SK-N-SH (cell line): ENCODE measurements around the gene EYA2. TPM values are rescaled to one million over a fixed set of nuclear protein-coding genes. Genes with fewer than 3 reads are reported as not detected.

Experiments
- CTCF ChIA-PET: fragments of 300-600, 350-600 bp; formaldehyde crosslinking; extraction: SDS; loops from one replicate; lab custom pipeline; 2021; lab: Yijun Ruan, JAX
- POLR2A ChIA-PET: fragments of 350-600 bp; sonication (Branson Sonifier 250); formaldehyde crosslinking; extraction: SDS; loops from one replicate; lab custom pipeline; 2020; ENCODE audit warnings: antibody characterized with exemption, inconsistent platforms; lab: Yijun Ruan, JAX
- DNase-seq: peaks from one replicate; pipeline ENCODE4 v3.0.0; 2012
- H2AFZ ChIP-seq: fragments of 200-600 bp; sonication (generic); 2 replicates; pipeline ENCODE4 v1.8.1; 2016; ENCODE audit warnings: antibody characterized with exemption, mild to moderate bottlenecking, low read depth
- H3F3A ChIP-seq: fragments of 200-600 bp; sonication (generic); replicated peaks from 2 replicates; pipeline ENCODE3; 2016; ENCODE audit warnings: antibody characterized with exemption, mild to moderate bottlenecking; ENCODE audit not compliant: insufficient read depth
- H3K27ac ChIP-seq, 2 experiments: fragments of 200-500 bp in 1 of 2; fragments of 200-600 bp in 1 of 2; sonication (Bioruptor generic) in 1 of 2; sonication (generic), shearing (Covaris generic) in 1 of 2; 2 replicates each; pipeline versions ENCODE4 v1.5.1 to v1.6.1; 2014 to 2016; ENCODE audit warnings: low read depth in 2 of 2, inconsistent platforms in 1 of 2, low read length in 1 of 2, mild to moderate bottlenecking in 1 of 2, mixed read lengths in 1 of 2
- H3K27me3 ChIP-seq: fragments of 200-600 bp; sonication (generic), shearing (Covaris generic); 2 replicates; pipeline ENCODE4 v1.6.1; 2016; ENCODE audit warnings: mixed run types; ENCODE audit not compliant: insufficient read depth
- H3K36me3 ChIP-seq, 2 experiments: fragments of 200-500 bp in 1 of 2; fragments of 200-600 bp in 1 of 2; sonication (Bioruptor generic) in 1 of 2; sonication (generic) in 1 of 2; replicated peaks in 1 of 2; 2 replicates each; pipeline versions ENCODE3 to v1.5.1; 2014 to 2016; ENCODE audit warnings: low read length in 1 of 2, mild to moderate bottlenecking in 1 of 2; ENCODE audit not compliant: insufficient read depth in 2 of 2, control insufficient read depth in 1 of 2
- H3K4me1 ChIP-seq, 2 experiments: fragments of 200-500 bp in 1 of 2; fragments of 200-600 bp in 1 of 2; sonication (Bioruptor generic) in 1 of 2; sonication (generic), shearing (Covaris generic) in 1 of 2; 2 replicates each; pipeline versions ENCODE4 v1.5.1 to v1.6.1; 2014 to 2016; ENCODE audit warnings: low read depth in 1 of 2, low read length in 1 of 2, mixed run types in 1 of 2; ENCODE audit not compliant: insufficient read depth in 2 of 2, control insufficient read depth in 1 of 2
- H3K4me2 ChIP-seq: fragments of 200-600 bp; sonication (generic), shearing (Covaris generic); 2 replicates; pipeline ENCODE4 v1.6.1; 2017; ENCODE audit warnings: mixed run types
- H3K4me3 ChIP-seq, 2 experiments: fragments of 200-500 bp in 1 of 2; fragments of 200-600 bp in 1 of 2; sonication (Bioruptor generic) in 1 of 2; sonication (generic), shearing (Covaris generic) in 1 of 2; 2 replicates each; pipeline versions ENCODE4 v1.5.1 to v1.8.1; 2014 to 2016; ENCODE audit warnings: low read depth in 2 of 2, inconsistent platforms in 1 of 2, low read length in 1 of 2, mild to moderate bottlenecking in 1 of 2, mixed read lengths in 1 of 2, moderate library complexity in 1 of 2
- H3K79me2 ChIP-seq: fragments of 200-600 bp; sonication (generic); 2 replicates; pipeline ENCODE4 v1.8.1; 2017; ENCODE audit warnings: mild to moderate bottlenecking; ENCODE audit not compliant: insufficient read depth
- H3K9ac ChIP-seq: fragments of 200-600 bp; sonication (generic); 2 replicates; pipeline ENCODE4 v1.6.1; 2017; ENCODE audit warnings: mixed run types
- H3K9me2 ChIP-seq: fragments of 200-600 bp; sonication (generic); 2 replicates; pipeline ENCODE4 v1.6.1; 2017; ENCODE audit warnings: mixed run types
- H3K9me3 ChIP-seq: fragments of 200-600 bp; sonication (generic); 2 replicates; pipeline ENCODE4 v1.6.1; 2017; ENCODE audit warnings: mixed run types, mild to moderate bottlenecking, moderate library complexity
- H4K20me1 ChIP-seq: fragments of 200-600 bp; sonication (generic); 2 replicates; pipeline ENCODE4 v1.6.1; 2017; ENCODE audit warnings: mild to moderate bottlenecking, mixed run types; ENCODE audit not compliant: insufficient read depth
- CHD2 ChIP-seq: fragments of 150-350 bp; IDR thresholded peaks from 2 replicates; pipeline ENCODE4 v1.6.1; 2018; ENCODE audit warnings: low read length; ENCODE audit not compliant: partially characterized antibody
- EZH2phosphoT487 ChIP-seq: fragments of 200-600 bp; sonication (generic); IDR thresholded peaks from 2 replicates; pipeline ENCODE4 v1.6.1; 2017; ENCODE audit warnings: low read depth, mixed run types, mild to moderate bottlenecking, antibody characterized with exemption, moderate library complexity, borderline replicate concordance
- GABPA ChIP-seq: IDR thresholded peaks from 2 replicates; pipeline ENCODE4 v1.4.0; 2012; ENCODE audit warnings: low read depth, mild to moderate bottlenecking
- GATA2 ChIP-seq: sonication (generic); formaldehyde crosslinking; IDR thresholded peaks from 2 replicates; pipeline ENCODE4 v1.5.0; 2020; ENCODE audit warnings: mild to moderate bottlenecking, missing genetic modification reagents
- MAX ChIP-seq: IDR thresholded peaks from 2 replicates; pipeline ENCODE4 v1.4.0; 2012; ENCODE audit warnings: low read depth
- MXI1 ChIP-seq: IDR thresholded peaks from 2 replicates; pipeline ENCODE4 v1.6.1; 2012; ENCODE audit warnings: mild to moderate bottlenecking, low read depth, low read length, improper control_type of control experiment
- NFIC ChIP-seq: IDR thresholded peaks from 2 replicates; pipeline ENCODE4 v1.4.0; 2012; ENCODE audit warnings: borderline replicate concordance
- RAD21 ChIP-seq: IDR thresholded peaks from 2 replicates; pipeline ENCODE4 v1.6.1; 2012; ENCODE audit warnings: mild to moderate bottlenecking, low read length
- RCOR1 ChIP-seq: fragments of 150-350 bp; IDR thresholded peaks from 2 replicates; pipeline ENCODE4 v1.6.1; 2017; ENCODE audit warnings: antibody characterized with exemption, low read length
- RXRA ChIP-seq: IDR thresholded peaks from 2 replicates; pipeline ENCODE4 v1.4.0; 2012; ENCODE audit warnings: low read depth, mild to moderate bottlenecking, borderline replicate concordance
- polyA plus RNA-seq, 3 experiments: library from polyadenylated mRNA; depleted of rRNA; stranded (reverse); fragments of >200 nt; gene quantifications; 2 replicates each; pipeline ENCODE4 v1.2.3, GENCODE V29; 2012
- TF ChIP-seq, protein P1 (sequence below): IDR thresholded peaks from 2 replicates; pipeline ENCODE4 v1.6.1; 2012; ENCODE audit warnings: mild to moderate bottlenecking, low read depth, low read length, moderate library complexity
- TF ChIP-seq, protein P2 (sequence below): fragments of 150-350 bp; IDR thresholded peaks from 2 replicates; pipeline ENCODE4 v1.6.1; 2017; ENCODE audit warnings: antibody characterized with exemption, low read length, low read depth, borderline replicate concordance
- TF ChIP-seq, protein P3 (sequence below): IDR thresholded peaks from 2 replicates; pipeline ENCODE4 v1.4.0; 2012; ENCODE audit warnings: low read depth, borderline replicate concordance

The EYA2 gene
- polyA plus RNA-seq, 1 of the 3 experiments (the other 2 are of a cell fraction) = 0.05 TPM

DNA sequence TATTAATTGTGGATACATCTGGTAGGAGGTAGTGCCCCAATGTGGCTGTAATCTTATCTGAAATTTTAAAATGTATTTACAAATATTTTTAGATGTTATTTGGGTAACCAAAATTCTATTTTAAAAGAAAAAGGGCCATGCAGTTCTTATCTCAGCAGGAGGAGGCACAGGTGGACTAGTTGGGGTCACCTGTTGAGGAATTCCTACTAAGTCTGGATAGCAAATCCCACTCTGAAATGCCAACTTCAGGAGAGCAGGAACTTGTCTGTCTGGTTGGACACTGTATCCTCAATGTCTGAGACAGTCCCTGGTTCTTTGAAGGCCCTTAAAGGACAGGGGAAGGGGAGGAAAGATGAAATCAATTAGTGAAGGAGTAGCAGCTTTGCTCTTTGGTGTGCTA, 82.6 kb downstream of the EYA2 start:
- Histone ChIP-seq H3K27me3 (peaks cover 9% of the 10 kb centered on the region; the same call in 1 of the 2 replicates), H3K9me3 (no peaks in the 10 kb centered on the region), H3K36me3 (no peaks in the 10 kb centered on the region), H3K9ac (no peak overlapping the region), H3K9me2 (no peaks in the 10 kb centered on the region), H3F3A (no peaks in the 10 kb centered on the region), H3K4me1 (no peaks in the 10 kb centered on the region), H3K4me2 (no peak overlapping the region), H2AFZ (no peak overlapping the region), H3K4me3 (no peak overlapping the region), H3K79me2 (no peaks in the 10 kb centered on the region), H4K20me1 (no peaks in the 10 kb centered on the region), H3K27ac (no peak overlapping the region)
- ChIA-PET CTCF (interaction anchor here (0.5 to 0.6 kb wide), 2 partner anchors 220 to 693 kb away, joined by 3 read pairs; no protein-coding TSS in a partner anchor), POLR2A (no interaction called here)
- no peak for DNase-seq
- TF ChIP-seq EZH2phosphoT487 = no peak
- TF ChIP-seq RAD21 = no peak
- no peak for TF ChIP-seq GABPA
- TF ChIP-seq, protein P1, sequence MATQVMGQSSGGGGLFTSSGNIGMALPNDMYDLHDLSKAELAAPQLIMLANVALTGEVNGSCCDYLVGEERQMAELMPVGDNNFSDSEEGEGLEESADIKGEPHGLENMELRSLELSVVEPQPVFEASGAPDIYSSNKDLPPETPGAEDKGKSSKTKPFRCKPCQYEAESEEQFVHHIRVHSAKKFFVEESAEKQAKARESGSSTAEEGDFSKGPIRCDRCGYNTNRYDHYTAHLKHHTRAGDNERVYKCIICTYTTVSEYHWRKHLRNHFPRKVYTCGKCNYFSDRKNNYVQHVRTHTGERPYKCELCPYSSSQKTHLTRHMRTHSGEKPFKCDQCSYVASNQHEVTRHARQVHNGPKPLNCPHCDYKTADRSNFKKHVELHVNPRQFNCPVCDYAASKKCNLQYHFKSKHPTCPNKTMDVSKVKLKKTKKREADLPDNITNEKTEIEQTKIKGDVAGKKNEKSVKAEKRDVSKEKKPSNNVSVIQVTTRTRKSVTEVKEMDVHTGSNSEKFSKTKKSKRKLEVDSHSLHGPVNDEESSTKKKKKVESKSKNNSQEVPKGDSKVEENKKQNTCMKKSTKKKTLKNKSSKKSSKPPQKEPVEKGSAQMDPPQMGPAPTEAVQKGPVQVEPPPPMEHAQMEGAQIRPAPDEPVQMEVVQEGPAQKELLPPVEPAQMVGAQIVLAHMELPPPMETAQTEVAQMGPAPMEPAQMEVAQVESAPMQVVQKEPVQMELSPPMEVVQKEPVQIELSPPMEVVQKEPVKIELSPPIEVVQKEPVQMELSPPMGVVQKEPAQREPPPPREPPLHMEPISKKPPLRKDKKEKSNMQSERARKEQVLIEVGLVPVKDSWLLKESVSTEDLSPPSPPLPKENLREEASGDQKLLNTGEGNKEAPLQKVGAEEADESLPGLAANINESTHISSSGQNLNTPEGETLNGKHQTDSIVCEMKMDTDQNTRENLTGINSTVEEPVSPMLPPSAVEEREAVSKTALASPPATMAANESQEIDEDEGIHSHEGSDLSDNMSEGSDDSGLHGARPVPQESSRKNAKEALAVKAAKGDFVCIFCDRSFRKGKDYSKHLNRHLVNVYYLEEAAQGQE = no peak
- TF ChIP-seq MXI1 = no peak
- TF ChIP-seq, protein P2, sequence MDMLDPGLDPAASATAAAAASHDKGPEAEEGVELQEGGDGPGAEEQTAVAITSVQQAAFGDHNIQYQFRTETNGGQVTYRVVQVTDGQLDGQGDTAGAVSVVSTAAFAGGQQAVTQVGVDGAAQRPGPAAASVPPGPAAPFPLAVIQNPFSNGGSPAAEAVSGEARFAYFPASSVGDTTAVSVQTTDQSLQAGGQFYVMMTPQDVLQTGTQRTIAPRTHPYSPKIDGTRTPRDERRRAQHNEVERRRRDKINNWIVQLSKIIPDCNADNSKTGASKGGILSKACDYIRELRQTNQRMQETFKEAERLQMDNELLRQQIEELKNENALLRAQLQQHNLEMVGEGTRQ = no peak
- no peak for TF ChIP-seq RCOR1
- no peak for TF ChIP-seq RXRA
- no peak for TF ChIP-seq NFIC
- no peak for TF ChIP-seq GATA2 (CRISPR knock-in tag)
- TF ChIP-seq CHD2 = no peak
- no peak for TF ChIP-seq MAX
- TF ChIP-seq, protein P3, sequence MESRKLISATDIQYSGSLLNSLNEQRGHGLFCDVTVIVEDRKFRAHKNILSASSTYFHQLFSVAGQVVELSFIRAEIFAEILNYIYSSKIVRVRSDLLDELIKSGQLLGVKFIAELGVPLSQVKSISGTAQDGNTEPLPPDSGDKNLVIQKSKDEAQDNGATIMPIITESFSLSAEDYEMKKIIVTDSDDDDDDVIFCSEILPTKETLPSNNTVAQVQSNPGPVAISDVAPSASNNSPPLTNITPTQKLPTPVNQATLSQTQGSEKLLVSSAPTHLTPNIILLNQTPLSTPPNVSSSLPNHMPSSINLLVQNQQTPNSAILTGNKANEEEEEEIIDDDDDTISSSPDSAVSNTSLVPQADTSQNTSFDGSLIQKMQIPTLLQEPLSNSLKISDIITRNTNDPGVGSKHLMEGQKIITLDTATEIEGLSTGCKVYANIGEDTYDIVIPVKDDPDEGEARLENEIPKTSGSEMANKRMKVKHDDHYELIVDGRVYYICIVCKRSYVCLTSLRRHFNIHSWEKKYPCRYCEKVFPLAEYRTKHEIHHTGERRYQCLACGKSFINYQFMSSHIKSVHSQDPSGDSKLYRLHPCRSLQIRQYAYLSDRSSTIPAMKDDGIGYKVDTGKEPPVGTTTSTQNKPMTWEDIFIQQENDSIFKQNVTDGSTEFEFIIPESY = no peak
